HepG2 (cell line): ENCODE results near the gene DNAJC9. TPM values are rescaled to one million over a fixed set of nuclear protein-coding genes. Genes with fewer than 3 reads are reported as not detected.

Source experiments
- CC2D1A ChIP-seq: sonication (generic); formaldehyde crosslinking; IDR thresholded peaks from 2 replicates; pipeline ENCODE4 v1.8.1; 2023; ENCODE audit warnings: mild to moderate bottlenecking, missing genetic modification reagents
- DPF2 ChIP-seq: sonication (generic); formaldehyde crosslinking; IDR thresholded peaks from 2 replicates; pipeline ENCODE4 v1.4.0; 2020; ENCODE audit warnings: mild to moderate bottlenecking, low read depth, missing genetic modification reagents, borderline replicate concordance
- ETV6 ChIP-seq: sonication (generic); formaldehyde crosslinking; conservative IDR thresholded peaks from 2 replicates; pipeline ENCODE4 v1.4.0; 2020; ENCODE audit warnings: missing genetic modification reagents
- GATAD2A ChIP-seq: IDR thresholded peaks from 2 replicates; pipeline ENCODE4 v1.6.1; 2016
- HOXA3 ChIP-seq: sonication (generic); formaldehyde crosslinking; IDR thresholded peaks from 2 replicates; pipeline ENCODE4 v1.5.0; 2020; ENCODE audit warnings: missing genetic modification reagents
- IRF1 ChIP-seq: sonication (generic); formaldehyde crosslinking; IDR thresholded peaks from 2 replicates; pipeline ENCODE4 v1.4.0; 2020; ENCODE audit warnings: low read depth, mild to moderate bottlenecking, missing genetic modification reagents
- LCORL ChIP-seq, 2 experiments: fragments of 450-650 bp in 1 of 2; sonication (generic) in 1 of 2; formaldehyde crosslinking in 1 of 2; IDR thresholded peaks; 2 replicates each; pipeline versions ENCODE4 v1.5.0 to v1.6.1; 2017 to 2020; ENCODE audit warnings: antibody characterized with exemption in 1 of 2, missing genetic modification reagents in 1 of 2
- NR3C1 ChIP-seq: sonication (generic); formaldehyde crosslinking; IDR thresholded peaks from 2 replicates; pipeline ENCODE4 v1.4.0; 2020; ENCODE audit warnings: missing genetic modification reagents
- RFX5 ChIP-seq: IDR thresholded peaks from 2 replicates; pipeline ENCODE4 v1.6.1; 2011; ENCODE audit warnings: low read depth, low read length, improper control_type of control experiment
- ZNF563 ChIP-seq: sonication (generic); formaldehyde crosslinking; IDR thresholded peaks from 2 replicates; pipeline ENCODE4 v1.8.0; 2022; ENCODE audit warnings: mild to moderate bottlenecking, moderate library complexity, missing genetic modification reagents
- ZNF572 ChIP-seq: sonication (generic); formaldehyde crosslinking; IDR thresholded peaks from 2 replicates; pipeline ENCODE4 v1.5.1; 2020; ENCODE audit warnings: mild to moderate bottlenecking, missing genetic modification reagents
- polyA plus RNA-seq, 8 experiments: library from polyadenylated mRNA; depleted of rRNA in 3 of 8; stranded (reverse) in 7 of 8; unstranded in 1 of 8; fragments of >200 nt; fragmentation: Illumina TruSeq in 4 of 8; extraction: Trizol in 4 of 8; gene quantifications; 2 replicates each; pipeline versions ENCODE4 v1.2.1 to v1.2.3, GENCODE V29; 2011 to 2016; ENCODE audit warnings: low read depth in 4 of 8, missing spikeins in 1 of 8, mixed read lengths in 1 of 8; ENCODE audit not compliant: insufficient read depth in 1 of 8
- total RNA-seq, 5 experiments: library from RNA; depleted of rRNA; stranded (reverse); fragments of >200 nt; fragmentation: Illumina TruSeq; extraction: Trizol; gene quantifications; 2 replicates each; pipeline ENCODE4 v1.2.3, GENCODE V29; 2016; ENCODE audit warnings: low read depth in 1 of 5
- TF ChIP-seq, protein P1 (sequence below): sonication (generic); formaldehyde crosslinking; IDR thresholded peaks from 2 replicates; pipeline ENCODE4 v1.4.0; 2020; ENCODE audit warnings: missing genetic modification reagents
- TF ChIP-seq, protein P2 (sequence below): sonication (generic); formaldehyde crosslinking; IDR thresholded peaks from 2 replicates; pipeline ENCODE4 v1.5.0; 2020; ENCODE audit warnings: mild to moderate bottlenecking, missing genetic modification reagents, borderline replicate concordance
- TF ChIP-seq, protein P3 (sequence below): sonication (generic); formaldehyde crosslinking; IDR thresholded peaks from 2 replicates; pipeline ENCODE4 v1.5.1; 2020; ENCODE audit warnings: missing genetic modification reagents, mild to moderate bottlenecking, borderline replicate concordance
- TF ChIP-seq, protein P4 (sequence below): sonication (generic); formaldehyde crosslinking; IDR thresholded peaks from 2 replicates; pipeline ENCODE4 v1.4.0; 2020; ENCODE audit warnings: mild to moderate bottlenecking, missing genetic modification reagents

DNAJC9 gene
- total and polyA plus RNA-seq, 2 of the 13 experiments (the other 11 are each of a cell fraction or from before 2014, with no cell fraction given): 15.9 to 60.3 TPM

DNA sequence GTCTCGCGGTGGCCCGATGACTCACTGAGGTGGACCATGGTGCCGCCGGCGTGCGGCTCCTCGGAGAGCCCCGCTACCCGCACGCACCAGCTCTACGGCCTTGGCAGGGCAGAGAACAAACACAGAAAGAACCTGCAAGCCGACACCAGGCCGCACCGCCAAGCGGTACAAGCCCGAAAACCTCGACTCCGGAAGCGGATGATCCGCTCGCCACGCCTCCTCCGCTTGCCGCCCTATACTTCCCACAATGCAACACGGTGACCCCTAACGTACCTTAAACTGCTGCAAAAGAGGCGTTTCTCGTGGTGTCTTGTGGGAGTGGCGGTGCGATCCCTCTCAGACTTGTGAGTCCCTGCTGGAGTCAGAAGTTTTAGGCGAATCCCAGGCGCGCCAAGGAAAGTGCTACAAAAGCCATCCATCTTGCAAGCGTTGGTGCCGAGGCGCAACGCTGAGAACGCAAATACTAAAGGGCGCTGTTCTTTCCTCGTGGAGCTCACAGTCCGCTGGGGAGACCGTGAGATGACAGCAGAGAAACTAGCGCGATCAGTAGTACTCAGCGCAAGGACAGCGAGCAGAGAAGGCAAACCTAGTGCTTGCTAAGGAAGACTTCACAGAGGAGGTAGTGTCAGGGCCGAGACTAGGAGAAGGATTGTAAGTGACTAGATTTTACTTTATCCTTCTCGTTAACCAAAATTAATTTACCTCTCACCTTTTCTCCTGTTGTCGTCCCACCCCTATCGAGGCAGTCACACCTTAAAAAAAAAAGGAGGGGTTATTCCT is 5.6 kb upstream of the DNAJC9 start, which contains the start of gene MRPS16 (continued):
- TF ChIP-seq CC2D1A (CRISPR knock-in tag): no peak
- no peak for TF ChIP-seq LCORL (IDR thresholded peaks at IDR 0.05)
- peak; percentile 63 for TF ChIP-seq LCORL (CRISPR knock-in tag; IDR thresholded peaks at IDR 0.05)
- peak; percentile 29; the same call in 1 of the 2 replicates for TF ChIP-seq ETV6 (CRISPR knock-in tag)
- no peak for TF ChIP-seq IRF1
- peak; percentile 87 for TF ChIP-seq GATAD2A (CRISPR knock-in tag)
- peak; percentile 90 for TF ChIP-seq HOXA3 (CRISPR knock-in tag)
- peak; percentile 97; the same call in 1 of the 2 replicates for TF ChIP-seq ZNF572 (CRISPR knock-in tag)
- TF ChIP-seq, protein P1, sequence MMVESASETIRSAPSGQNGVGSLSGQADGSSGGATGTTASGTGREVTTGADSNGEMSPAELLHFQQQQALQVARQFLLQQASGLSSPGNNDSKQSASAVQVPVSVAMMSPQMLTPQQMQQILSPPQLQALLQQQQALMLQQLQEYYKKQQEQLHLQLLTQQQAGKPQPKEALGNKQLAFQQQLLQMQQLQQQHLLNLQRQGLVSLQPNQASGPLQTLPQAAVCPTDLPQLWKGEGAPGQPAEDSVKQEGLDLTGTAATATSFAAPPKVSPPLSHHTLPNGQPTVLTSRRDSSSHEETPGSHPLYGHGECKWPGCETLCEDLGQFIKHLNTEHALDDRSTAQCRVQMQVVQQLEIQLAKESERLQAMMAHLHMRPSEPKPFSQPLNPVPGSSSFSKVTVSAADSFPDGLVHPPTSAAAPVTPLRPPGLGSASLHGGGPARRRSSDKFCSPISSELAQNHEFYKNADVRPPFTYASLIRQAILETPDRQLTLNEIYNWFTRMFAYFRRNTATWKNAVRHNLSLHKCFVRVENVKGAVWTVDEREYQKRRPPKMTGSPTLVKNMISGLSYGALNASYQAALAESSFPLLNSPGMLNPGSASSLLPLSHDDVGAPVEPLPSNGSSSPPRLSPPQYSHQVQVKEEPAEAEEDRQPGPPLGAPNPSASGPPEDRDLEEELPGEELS (CRISPR knock-in tag): peak; percentile 21; the same call in 1 of the 2 replicates
- TF ChIP-seq, protein P2, sequence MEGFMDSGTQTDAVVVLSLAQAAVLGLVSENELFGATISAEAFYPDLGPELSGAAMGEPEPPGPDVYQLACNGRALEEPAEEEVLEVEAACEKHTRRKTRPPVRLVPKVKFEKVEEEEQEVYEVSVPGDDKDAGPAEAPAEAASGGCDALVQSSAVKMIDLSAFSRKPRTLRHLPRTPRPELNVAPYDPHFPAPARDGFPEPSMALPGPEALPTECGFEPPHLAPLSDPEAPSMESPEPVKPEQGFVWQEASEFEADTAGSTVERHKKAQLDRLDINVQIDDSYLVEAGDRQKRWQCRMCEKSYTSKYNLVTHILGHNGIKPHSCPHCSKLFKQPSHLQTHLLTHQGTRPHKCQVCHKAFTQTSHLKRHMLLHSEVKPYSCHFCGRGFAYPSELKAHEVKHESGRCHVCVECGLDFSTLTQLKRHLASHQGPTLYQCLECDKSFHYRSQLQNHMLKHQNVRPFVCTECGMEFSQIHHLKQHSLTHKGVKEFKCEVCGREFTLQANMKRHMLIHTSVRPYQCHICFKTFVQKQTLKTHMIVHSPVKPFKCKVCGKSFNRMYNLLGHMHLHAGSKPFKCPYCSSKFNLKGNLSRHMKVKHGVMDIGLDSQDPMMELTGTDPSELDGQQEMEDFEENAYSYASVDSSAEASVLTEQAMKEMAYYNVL (CRISPR knock-in tag): peak; percentile 68; the same call in 1 of the 2 replicates
- TF ChIP-seq, protein P3, sequence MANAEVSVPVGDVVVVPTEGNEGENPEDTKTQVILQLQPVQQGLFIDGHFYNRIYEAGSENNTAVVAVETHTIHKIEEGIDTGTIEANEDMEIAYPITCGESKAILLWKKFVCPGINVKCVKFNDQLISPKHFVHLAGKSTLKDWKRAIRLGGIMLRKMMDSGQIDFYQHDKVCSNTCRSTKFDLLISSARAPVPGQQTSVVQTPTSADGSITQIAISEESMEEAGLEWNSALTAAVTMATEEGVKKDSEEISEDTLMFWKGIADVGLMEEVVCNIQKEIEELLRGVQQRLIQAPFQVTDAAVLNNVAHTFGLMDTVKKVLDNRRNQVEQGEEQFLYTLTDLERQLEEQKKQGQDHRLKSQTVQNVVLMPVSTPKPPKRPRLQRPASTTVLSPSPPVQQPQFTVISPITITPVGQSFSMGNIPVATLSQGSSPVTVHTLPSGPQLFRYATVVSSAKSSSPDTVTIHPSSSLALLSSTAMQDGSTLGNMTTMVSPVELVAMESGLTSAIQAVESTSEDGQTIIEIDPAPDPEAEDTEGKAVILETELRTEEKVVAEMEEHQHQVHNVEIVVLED: peak; percentile 93
- TF ChIP-seq NR3C1: no peak
- no peak for TF ChIP-seq DPF2 (CRISPR knock-in tag)
- peak; percentile 83 for TF ChIP-seq ZNF563
- TF ChIP-seq, protein P4, sequence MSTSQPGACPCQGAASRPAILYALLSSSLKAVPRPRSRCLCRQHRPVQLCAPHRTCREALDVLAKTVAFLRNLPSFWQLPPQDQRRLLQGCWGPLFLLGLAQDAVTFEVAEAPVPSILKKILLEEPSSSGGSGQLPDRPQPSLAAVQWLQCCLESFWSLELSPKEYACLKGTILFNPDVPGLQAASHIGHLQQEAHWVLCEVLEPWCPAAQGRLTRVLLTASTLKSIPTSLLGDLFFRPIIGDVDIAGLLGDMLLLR: peak; percentile 57; the same call in 1 of the 2 replicates
- no peak for TF ChIP-seq RFX5
